ENCODE measurements around the gene ZCCHC9. TPM values are rescaled to one million over a fixed set of nuclear protein-coding genes. Genes with fewer than 3 reads are reported as not detected.

The ZCCHC9 gene
- total RNA-seq, 4 donors from 2014 or later: 24.5 to 32.6 (median 26.8) TPM

DNA sequence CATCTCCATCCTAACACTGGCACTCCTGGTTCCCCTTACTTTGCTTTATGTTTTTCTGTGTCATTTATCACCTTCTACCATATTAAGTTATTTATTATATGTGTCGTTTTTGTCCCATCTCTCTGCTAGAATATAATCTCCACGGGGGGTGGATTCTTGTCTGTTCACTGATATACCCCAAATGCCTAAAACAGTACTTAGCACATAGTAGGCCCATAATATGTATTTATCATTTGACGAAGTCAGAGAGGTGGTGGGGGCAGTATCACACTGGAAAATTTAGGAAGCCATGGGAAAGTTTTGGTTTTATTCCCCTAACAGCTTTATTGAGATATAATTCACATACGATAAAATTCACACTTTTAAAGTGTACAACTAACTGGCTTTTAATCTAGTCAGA is 14.4 kb downstream of the ZCCHC9 start:
- no peak for TF ChIP-seq POLR2A (IDR thresholded peaks at IDR 0.05)
- no peak for TF ChIP-seq CTCF (IDR thresholded peaks at IDR 0.05)
- no peaks in the 10 kb centered on the region for H3K4me1 ChIP-seq
- H3K27ac ChIP-seq: no peak overlapping the region
- no peaks in the 10 kb centered on the region for H3K27me3 ChIP-seq
- H3K36me3 ChIP-seq: peaks cover 0 to 39% (median 0%) of the 10 kb centered on the region in 3 donors
- no peak for DNase-seq
- no peak overlapping the region for H3K4me3 ChIP-seq
- no peaks in the 10 kb centered on the region for H3K9me3 ChIP-seq

DNA sequence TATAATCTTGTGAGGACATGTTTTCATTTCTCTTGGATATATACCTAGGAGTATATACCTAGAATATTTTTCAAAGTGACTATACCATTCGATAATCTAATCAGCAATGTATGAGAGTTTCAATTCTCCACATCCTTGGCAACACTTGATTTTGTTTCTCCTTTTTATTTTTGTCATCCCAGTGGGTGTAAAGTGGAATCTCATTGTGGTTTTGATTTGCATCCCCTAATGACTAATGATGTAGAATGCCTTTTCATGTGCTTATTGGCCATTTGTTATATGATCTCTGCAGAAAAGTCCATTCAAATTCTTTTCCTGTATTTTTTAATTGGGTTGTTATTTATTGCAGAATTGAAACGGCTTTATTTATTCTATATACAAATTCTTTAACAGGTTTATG is 15.2 kb downstream of the ZCCHC9 start:
- no peaks in the 10 kb centered on the region for H3K27me3 ChIP-seq
- TF ChIP-seq POLR2A (IDR thresholded peaks at IDR 0.05): no peak
- TF ChIP-seq CTCF (IDR thresholded peaks at IDR 0.05): no peak
- peaks cover 0 to 32% (median 0%) of the 10 kb centered on the region in 3 donors for H3K36me3 ChIP-seq
- H3K4me1 ChIP-seq: no peaks in the 10 kb centered on the region
- H3K27ac ChIP-seq: no peak overlapping the region
- no peaks in the 10 kb centered on the region for H3K9me3 ChIP-seq
- H3K4me3 ChIP-seq: no peak overlapping the region
- no peak for DNase-seq

- H3K27ac ChIP-seq: no peak overlapping the region
- no peaks in the 10 kb centered on the region for H3K4me1 ChIP-seq
- no peaks in the 10 kb centered on the region for H3K27me3 ChIP-seq
- H3K4me3 ChIP-seq: no peak overlapping the region
- DNase-seq: no peak
- TF ChIP-seq CTCF (IDR thresholded peaks at IDR 0.05): no peak
- no peak for TF ChIP-seq POLR2A (IDR thresholded peaks at IDR 0.05)
- H3K9me3 ChIP-seq: no peaks in the 10 kb centered on the region
- H3K36me3 ChIP-seq: peaks cover 0 to 22% (median 0%) of the 10 kb centered on the region in 3 donors
Measured at GRCh38 chr5:81317536-81317935, 16.1 kb downstream of the ZCCHC9 start.

DNA sequence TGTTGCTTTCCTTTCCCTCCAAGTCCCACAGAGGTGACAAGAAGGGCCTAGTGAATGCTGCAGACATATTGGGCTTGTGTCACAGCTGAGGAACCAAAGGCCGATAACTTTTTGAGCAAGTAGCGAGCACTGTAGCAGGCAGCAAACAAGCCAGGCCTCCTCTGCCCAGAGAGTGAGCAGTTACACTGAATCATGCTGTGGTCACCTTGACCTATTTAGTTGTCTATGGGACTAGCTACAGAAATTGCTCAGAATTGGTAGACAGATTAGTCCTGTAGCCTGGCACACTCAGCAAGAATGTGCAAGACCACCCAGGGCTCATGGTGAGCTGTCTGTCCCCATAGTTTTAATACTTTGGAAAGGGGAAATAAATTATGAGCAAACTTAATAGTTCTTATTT is 25.2 kb downstream of the ZCCHC9 start:
- Histone ChIP-seq H3K4me3 (no peak overlapping the region), H3K27me3 (no peaks in the 10 kb centered on the region), H3K27ac (no peak overlapping the region), H3K4me1 (no peaks in the 10 kb centered on the region), H3K36me3 (no peaks in the 10 kb centered on the region), H3K9me3 (no peaks in the 10 kb centered on the region)
- DNase-seq: no peak
- no peak for TF ChIP-seq CTCF (IDR thresholded peaks at IDR 0.05)
- TF ChIP-seq POLR2A (IDR thresholded peaks at IDR 0.05): no peak

- TF ChIP-seq CTCF (IDR thresholded peaks at IDR 0.05) (no peak), POLR2A (IDR thresholded peaks at IDR 0.05) (no peak)
- H3K27me3 ChIP-seq: no peaks in the 10 kb centered on the region
Measured at GRCh38 chr5:81334304-81335061, 33.1 kb downstream of the ZCCHC9 start.

More at GRCh38 chr5:81334304-81335061, 33.1 kb downstream of the ZCCHC9 start:
- DNase-seq: no peak
- H3K27ac ChIP-seq: no peak overlapping the region
- no peaks in the 10 kb centered on the region for H3K9me3 ChIP-seq
- no peaks in the 10 kb centered on the region for H3K36me3 ChIP-seq
- no peak overlapping the region for H3K4me3 ChIP-seq
- no peaks in the 10 kb centered on the region for H3K4me1 ChIP-seq

All from Peyer's patch (tissue), 4 donors.